ENCODE measurements around the gene CRACR2A.

Gene CRACR2A

DNA sequence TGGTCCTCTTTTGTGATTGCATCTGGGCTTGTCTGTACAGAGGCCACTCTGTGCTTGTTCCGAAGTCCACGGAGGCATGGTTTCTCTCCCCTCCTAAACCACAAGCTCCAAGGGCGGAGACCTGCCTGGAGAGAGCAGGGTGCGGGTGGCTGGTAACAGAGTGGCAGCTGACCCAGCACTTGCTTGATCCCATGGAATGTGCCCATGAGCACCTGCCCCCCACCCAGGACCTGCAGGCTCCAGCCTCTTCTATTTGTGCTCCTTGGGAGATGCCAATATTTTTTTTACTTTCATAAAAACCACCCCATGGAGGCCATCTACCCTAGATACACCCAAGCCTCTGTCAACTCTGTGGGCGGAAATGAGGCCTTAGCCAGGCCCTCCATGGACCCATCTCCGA, 157.2 kb downstream of the CRACR2A start:
- DNase-seq, result no peak

DNA sequence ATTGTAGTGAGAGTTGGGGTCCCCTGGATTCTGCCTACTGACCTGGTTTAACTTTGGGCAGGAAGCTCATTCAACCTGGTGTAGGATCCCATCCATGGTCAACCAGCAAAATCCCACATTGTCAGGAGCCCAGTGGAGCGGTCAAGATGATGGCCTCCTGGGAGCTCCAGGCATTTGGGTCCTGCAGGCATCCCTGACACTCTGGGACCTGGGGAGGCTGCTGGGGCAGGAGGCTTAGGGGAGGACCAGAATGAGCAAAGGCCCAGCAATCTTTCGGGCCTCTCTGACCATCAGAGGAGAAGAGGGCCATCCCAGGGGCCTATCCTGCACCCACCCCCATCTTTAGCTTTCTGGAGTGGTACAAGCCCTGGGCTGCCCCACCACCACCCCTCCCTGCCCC, 157.9 kb downstream of the CRACR2A start:
- no peak for DNase-seq

DNA sequence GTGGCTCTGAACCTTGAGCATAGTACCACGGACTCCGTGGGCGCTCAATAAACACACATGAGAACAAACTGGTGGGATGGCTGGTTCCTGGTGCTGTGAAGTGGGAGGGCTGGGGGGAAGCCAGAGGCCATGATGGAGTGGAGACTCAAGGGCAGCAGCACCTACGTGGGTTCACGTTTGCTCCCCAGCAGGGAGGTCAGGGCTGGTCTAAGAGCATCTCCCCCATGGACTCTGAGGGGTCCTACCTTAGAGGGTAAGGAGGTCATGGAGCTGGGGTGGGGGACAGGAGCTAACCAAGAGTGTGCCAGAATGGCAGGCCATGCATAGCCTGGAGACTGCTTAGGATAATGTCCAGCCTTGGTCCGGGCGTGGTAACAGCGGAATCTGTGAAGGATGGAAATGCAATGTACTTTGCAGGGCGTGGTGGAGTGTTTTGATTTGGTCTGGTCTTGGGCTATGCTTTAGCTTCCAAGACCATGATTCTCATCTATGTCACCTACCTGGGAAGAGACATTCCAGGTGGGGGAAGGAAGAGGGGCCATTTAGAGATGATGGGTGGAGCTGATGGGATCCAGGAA, 158.9 kb downstream of the CRACR2A start:
- DNase-seq, result no peak

DNA sequence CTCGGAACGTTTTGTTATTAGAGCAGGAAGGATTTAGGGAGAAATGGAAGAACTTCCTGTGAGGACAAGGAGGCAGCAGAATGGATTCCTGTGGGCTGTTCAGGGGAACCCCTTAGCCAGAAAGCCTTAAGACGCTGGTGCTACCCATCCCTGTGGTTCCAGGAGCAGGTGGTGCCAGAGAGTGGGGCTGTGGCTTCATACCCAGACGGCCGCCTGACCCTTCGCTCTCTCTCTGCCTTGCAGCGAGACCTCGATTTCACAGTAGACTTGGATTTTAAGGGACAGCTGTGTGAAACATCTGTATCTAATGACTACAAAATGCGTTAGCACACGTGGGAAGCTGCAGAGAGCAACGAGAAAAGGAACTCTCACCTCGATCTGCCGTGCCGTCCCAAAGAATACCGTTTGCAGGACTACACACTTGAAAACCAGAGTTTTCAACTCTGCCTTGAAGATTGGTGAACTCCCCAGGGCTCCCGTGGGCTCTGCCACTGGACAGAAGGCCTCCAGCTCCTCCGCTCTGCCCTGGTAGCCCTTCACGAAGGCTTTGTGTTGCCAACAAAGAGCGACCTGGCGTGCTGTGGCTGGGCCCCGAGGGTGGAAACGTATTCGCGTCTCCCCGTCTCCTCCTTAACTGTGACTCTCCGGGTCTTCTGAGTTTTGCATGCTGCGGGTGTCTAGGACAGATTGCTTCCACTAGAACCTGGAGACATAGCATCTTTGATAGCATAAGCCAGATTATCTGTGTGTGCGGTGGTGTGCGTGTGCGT, 159.9 kb downstream of the CRACR2A start:
- DNase-seq, result no peak

DNA sequence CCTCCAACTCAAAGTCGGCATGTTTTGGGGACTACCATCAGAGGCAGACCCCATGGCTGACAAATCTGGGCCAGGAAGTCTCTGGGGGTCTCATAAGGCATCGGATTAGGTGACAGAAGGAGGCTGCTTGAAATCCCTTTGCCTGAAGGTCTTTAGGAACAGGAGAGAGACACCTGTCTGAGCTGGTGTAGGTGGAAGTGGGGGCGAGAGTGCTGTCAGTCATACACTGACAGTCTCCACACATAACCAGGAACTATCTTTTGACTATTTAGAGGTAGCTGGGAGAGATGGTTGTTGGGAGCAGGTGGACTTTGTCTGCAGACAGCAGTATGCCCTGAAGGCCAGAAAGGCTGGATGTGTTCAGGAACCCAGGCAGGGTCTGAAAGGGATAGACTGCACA, 163.2 kb downstream of the CRACR2A start:
- DNase-seq, result no peak

DNA sequence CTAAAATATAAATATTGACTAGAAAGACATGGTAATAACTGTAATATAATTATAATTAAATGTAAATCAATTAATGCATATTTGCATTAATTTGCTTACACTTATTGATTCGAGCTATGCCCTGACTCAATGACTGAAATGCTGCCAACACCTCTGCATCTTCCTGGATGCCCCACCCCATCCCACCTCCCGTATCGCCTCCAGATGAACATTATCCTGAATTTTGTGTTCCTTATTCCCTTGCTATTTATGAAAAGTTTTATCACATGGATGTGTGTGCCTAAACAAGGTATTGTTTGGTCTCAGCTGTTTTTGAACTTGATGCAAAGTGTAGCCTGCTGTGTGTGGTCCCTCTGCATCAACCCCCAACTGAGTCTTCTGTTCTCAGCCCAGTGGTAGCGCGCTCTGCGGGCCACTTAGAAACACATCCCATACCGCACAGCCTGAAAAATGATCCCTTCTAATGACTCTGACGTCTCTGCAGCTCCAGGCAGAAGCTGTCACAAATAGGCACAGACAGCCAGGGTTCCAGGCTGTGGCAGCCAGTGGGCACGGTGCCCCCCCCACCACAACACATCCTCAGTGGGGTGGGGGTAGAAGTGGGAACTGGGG, 165.4 kb downstream of the CRACR2A start:
- DNase-seq, result no peak

DNA sequence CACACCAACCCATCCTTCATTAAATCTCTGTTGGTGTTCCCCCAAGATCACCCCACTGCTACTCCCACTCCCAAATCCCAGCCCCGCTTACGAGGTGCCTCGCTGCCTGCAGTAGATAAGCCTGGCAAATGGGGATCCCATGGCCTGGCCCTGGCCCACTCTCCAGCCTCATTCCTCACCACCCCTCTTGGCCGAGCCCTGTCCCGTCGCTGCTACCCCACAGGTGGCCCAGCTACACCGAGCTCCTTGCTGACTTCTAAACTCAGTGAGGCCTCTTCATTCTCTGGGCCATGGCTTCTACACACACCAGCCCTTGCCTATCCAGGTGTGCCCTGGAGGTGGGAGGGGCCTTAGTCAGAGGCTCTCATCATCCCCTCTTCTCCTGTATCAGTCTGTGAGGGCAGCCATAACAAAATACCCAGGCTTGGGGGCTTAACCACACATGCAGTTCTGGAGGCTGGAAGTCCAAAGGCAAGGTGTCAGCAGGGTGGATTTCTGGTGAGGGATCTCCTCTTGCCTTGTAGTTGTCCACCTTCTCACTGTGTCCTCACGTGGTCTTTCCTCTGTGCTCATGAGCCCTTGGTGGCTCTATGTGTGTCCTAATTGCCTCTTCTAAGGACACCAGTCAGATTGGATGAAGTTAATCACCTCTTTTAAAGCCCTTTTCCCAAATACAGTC, 169.1 kb downstream of the CRACR2A start:
- no peak for DNase-seq

DNA sequence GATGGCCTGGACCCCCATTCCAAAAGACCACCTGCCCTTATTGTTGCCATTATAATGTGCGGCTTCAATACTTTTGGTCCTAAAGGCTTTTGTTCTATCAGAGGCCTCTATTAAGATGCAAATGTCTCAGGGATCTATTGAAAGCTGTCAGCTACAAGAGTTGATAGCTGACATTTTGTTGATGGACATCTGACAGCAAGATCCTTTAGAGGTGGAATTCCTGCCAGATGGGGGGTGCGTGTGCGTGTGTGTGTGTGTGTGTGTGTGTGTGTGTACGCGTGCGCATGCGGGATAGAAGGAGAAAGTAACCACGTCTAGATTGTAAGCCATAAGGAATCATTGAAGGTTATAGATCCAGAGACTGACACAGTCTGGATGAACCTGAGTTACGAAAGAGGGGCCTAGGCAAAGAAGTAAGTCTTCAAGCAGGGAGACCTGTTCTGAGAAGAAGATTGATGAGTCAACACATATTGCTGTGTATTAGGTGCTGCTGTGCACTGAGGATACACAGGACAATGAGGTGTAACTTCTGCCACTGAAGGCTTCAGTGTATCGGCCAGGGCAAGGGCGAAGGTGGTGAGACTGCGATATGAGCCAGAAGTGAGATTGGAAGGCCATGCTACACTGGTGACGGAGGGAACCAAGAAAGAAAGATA, 172.7 kb downstream of the CRACR2A start:
- DNase-seq, result no peak

DNA sequence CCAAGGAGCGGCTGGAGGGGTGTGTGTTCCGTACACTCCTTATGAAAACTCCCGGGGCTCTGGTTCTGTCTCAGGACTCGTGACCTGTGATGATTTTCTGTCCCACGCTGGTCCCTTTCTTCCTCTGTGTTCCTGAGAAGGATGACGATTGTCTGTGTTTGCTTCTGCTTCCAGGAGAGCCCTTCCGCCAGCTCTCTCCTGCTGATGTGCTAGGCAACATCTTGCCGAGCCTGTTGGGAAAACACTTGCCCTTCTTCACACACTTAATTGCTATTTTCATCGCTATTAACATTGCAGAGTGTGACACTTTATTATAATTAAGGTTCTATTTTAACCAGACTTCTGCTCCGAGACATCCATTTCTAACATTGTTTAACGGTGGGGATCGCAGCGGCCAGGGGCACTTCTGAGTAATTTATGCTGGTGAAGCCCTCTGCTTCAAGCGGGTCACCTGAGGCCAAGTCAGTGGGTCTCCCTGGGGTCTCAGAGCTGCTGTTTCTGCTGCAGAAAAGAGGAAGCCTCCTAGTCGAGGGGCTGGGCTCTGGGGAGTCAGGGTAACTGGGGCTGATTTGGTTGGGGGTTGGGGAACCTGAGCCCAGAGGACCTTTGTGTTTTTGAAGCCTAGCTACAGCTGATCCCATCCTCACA, 173.3 kb downstream of the CRACR2A start:
- no peak for DNase-seq

DNA sequence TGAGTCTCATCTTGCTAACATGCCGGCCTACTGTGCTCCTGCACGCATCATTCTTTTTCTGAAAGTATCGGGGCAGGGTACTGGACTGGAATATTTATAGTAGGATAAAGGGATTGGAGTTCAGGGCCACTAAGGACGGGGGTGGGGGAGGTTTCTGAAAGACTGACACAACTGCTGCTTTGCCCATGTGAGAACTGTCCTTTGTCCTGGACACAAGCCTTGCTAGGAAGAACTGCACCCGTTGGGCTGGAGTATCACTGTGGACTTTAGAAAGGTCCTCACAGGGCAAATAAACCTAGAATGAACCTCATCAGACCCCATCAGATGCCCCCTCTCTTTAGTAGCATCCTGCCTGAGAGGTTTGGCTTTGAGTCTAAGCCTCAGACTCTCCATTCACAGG, 174.4 kb downstream of the CRACR2A start:
- DNase-seq, result no peak

DNA sequence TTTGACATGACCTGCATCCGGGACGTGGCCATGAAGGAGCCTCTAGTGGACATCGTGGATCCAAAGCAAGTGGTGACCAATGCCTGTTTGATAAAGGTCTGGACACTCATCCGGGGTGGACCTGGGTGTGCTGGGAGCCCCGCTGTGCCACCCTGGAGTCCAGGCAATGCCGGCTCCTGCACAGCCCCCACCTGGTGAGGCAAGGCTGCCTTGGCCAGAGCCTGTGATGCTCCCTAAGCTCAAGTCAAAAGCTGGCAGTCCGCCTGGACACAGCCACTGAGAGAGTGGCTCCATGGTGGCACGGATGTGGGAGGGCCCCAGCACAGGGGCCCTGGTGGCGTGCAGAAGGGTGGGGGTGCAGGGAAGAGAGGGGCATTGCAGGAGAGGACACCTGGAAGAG, 176.0 kb downstream of the CRACR2A start:
- no peak for DNase-seq

DNA sequence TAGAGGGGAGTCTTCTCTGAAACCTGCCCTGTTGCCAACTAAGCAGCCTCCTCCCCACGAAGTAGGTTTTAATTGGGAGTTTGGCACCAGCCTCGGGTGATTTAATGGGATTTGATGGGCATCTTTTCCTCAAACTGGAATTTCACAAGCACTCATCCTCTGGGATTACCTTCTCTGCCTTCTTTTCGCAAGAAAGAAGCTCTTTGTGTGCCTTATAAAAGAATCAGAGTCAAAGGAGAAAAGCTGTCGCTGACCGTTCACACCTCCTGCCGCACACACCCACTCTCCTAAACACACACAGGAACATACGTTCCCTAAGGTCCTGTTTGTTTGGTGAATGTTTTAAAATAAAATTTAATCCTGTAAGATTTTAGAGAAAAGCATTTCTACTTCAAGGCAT, 177.9 kb downstream of the CRACR2A start:
- no peak for DNase-seq

DNA sequence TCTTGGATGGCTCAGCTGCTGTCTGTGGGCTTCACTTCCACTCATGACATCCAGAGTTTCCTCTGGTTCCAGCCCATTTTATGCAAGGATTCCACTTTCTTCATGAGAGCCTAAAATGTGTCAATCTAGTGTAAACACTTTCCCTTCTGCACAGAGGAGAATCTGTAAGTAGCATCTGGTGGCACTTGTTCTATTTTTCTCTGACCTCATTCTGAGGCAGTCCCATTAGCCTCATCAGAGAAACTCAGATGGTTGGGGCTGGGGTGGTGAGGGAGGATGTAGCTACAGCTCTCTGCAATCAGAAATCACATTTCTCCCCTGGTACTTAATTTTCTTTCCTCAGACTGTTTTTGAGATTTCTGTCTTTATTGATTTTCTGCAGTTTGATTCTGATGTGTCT, 180.3 kb downstream of the CRACR2A start:
- DNase-seq, result no peak

DNA sequence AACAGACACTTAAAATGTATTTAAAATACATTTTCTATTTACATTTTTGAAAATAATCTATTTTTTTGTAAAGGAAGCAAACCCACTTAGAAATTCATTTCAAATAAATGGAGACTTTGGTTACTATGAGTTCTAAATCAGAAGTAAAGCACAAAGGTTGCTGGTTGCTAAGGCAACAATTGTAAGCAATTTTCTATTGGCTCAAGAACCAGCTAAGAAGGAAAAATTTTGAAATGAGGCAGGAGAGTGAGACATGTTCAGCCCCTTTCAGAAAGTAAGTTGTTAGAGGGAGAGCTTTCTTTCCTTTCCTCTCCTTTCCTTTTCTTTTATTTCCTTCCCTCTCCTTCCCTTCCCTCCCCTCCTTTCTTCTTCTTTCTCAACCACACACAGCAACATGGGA, 181.2 kb downstream of the CRACR2A start:
- no peak for DNase-seq

DNA sequence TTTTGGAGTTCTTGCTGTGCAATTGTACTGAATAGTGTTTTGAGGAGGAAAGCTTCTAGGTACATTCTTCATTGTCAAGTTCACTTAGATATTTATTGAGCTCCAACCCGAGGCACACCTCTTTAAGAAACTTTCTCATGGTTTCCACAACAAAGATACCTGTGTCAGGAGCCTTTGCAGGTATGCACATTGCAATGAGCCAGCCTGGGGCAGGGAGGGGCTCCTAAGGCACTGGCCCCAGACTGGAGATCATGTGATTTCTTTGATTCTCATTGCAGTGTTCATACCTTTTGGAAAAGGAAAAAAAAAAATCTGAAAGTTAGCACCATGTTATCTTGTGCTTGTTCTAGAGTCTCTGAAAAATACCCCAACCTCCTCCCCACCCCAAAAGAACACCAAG, 181.6 kb downstream of the CRACR2A start:
- DNase-seq, result no peak

DNA sequence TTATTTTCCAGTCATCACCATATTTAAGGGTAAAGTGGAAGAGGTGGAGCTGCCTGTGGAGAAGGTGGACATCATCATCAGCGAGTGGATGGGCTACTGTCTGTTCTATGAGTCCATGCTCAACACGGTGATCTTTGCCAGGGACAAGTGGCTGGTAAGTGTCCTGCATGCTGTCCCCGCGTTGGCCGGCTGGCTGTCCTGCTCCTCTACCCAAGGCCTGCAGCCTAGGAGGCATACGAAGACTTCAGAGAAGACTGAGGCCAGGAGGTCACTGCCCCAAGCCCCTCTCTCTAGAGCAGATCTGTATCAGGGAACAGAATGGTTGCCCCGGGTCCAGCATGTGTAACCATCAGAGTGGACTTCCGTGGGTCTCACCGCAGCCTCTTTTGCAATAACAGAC, 184.2 kb downstream of the CRACR2A start:
- no peak for DNase-seq

DNA sequence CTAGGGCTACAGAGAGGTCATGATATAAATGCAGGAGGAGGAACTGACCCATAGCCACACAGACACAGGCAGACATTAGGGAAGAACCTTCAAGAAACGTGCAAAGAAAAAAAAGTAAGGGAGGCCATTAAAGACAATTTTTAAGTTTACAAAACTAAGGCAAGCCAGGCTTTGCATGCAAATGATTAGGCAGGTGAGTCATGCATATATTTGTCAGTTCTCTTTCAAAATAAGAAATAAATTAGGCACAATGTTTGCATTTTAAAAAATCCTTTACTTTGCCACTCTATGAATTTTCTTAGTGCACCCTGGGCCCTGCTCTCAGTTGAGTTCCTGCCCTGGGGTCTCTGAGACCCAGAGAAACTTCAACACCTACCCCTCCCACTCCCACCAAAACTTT, 186.9 kb downstream of the CRACR2A start:
- no peak for DNase-seq
